ENCODE measurements around the gene SLC9A9. TPM values are rescaled to one million over a fixed set of nuclear protein-coding genes. Genes with fewer than 3 reads are reported as not detected.
A peak's percentile ranks its signal among the peaks of the same experiment; 100 is the strongest.

The SLC9A9 gene
- total RNA-seq, 1 experiment from 2014 or later = 2.2 TPM

DNA sequence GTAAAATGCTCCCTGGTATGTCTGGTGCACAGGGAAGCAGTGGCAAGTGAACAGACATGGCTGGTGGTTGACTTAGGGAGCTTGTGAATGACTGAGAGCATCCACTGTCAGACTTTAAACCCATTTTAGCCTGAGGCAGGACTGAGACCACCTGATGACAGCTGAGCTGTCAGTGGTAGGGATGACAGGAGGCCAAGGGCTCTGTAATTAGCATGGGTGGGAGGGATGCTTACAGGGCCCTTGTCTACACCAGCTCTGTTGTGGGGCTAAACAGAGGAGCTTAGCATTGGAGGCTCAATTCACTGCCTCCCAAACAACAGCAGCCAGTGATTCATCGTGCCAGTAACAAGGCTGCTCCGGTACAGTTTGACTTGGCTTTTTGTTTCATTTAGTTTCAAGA, 559.3 kb downstream of the SLC9A9 start:
- peaks cover 4% of the 10 kb centered on the region for H3K4me1 Mint-ChIP-seq (ENCODE audit: insufficient read depth, unreplicated experiment)
- ChIA-PET CTCF (no interaction called here), POLR2A (interaction anchor here (1.3 kb wide), 1 partner anchor 12 kb away, joined by 4 read pairs; no protein-coding TSS in a partner anchor)
- H3K36me3 Mint-ChIP-seq (ENCODE audit: insufficient read depth, unreplicated experiment) = no peaks in the 10 kb centered on the region
- no peaks in the 10 kb centered on the region for H3K9me3 Mint-ChIP-seq (ENCODE audit: unreplicated experiment)
- no peak for DNase-seq (ENCODE audit: unreplicated experiment)
- BruUV-seq (replicated peaks) = no TSS peak
- intact Hi-C loops (cut with micrococcal nuclease) = no loop called here
- H3K4me3 Mint-ChIP-seq (ENCODE audit: unreplicated experiment) = no peak overlapping the region
- H3K27ac Mint-ChIP-seq (ENCODE audit: low read depth, unreplicated experiment) = no peak overlapping the region
- TF ChIP-seq, protein P1, sequence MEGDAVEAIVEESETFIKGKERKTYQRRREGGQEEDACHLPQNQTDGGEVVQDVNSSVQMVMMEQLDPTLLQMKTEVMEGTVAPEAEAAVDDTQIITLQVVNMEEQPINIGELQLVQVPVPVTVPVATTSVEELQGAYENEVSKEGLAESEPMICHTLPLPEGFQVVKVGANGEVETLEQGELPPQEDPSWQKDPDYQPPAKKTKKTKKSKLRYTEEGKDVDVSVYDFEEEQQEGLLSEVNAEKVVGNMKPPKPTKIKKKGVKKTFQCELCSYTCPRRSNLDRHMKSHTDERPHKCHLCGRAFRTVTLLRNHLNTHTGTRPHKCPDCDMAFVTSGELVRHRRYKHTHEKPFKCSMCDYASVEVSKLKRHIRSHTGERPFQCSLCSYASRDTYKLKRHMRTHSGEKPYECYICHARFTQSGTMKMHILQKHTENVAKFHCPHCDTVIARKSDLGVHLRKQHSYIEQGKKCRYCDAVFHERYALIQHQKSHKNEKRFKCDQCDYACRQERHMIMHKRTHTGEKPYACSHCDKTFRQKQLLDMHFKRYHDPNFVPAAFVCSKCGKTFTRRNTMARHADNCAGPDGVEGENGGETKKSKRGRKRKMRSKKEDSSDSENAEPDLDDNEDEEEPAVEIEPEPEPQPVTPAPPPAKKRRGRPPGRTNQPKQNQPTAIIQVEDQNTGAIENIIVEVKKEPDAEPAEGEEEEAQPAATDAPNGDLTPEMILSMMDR (IDR thresholded peaks at IDR 0.05; ENCODE audit: unreplicated experiment) = no peak
- H3K27me3 Mint-ChIP-seq (ENCODE audit: insufficient read depth, unreplicated experiment) = peaks cover 34% of the 10 kb centered on the region

DNA sequence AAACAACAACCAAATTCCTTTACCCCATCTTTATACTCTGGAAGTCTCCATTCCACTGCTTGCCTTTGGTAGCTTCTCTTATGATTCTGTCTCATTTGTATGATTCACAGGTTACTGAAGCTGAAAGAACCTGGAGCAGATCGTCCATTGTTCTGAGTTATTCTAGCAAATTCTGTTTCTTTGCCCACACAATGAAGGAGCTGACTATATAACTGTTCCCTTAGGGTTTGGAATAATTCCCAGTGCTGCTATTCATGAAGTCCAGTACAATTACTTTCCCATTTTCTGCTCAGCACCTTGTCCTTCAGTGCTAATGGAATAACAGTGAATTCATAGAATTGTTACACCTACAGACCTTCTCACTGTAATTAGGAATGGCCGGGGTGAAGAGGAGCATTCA, 560.9 kb downstream of the SLC9A9 start:
- no peak overlapping the region for H3K4me3 Mint-ChIP-seq (ENCODE audit: unreplicated experiment)
- no peaks in the 10 kb centered on the region for H3K9me3 Mint-ChIP-seq (ENCODE audit: unreplicated experiment)
- no peaks in the 10 kb centered on the region for H3K36me3 Mint-ChIP-seq (ENCODE audit: insufficient read depth, unreplicated experiment)
- ChIA-PET POLR2A (interaction anchor here (0.6 to 0.7 kb wide), 3 partner anchors 89 to 392 kb away, joined by 3 to 4 read pairs (median 3); no protein-coding TSS in a partner anchor), CTCF (interaction anchor here (0.6 to 1.1 kb wide), 4 partner anchors 23 to 246 kb away, joined by 3 to 5 read pairs (median 4); no protein-coding TSS in a partner anchor)
- H3K27me3 Mint-ChIP-seq (ENCODE audit: insufficient read depth, unreplicated experiment) = peaks cover 34% of the 10 kb centered on the region
- peaks cover 17% of the 10 kb centered on the region for H3K4me1 Mint-ChIP-seq (ENCODE audit: insufficient read depth, unreplicated experiment)
- no peak overlapping the region for H3K27ac Mint-ChIP-seq (ENCODE audit: low read depth, unreplicated experiment)
- intact Hi-C loops (cut with micrococcal nuclease) = no loop called here
- no peak for DNase-seq (ENCODE audit: unreplicated experiment)
- TF ChIP-seq, protein P1 (IDR thresholded peaks at IDR 0.05; ENCODE audit: unreplicated experiment) = no peak
- BruUV-seq (replicated peaks) = no TSS peak

DNA sequence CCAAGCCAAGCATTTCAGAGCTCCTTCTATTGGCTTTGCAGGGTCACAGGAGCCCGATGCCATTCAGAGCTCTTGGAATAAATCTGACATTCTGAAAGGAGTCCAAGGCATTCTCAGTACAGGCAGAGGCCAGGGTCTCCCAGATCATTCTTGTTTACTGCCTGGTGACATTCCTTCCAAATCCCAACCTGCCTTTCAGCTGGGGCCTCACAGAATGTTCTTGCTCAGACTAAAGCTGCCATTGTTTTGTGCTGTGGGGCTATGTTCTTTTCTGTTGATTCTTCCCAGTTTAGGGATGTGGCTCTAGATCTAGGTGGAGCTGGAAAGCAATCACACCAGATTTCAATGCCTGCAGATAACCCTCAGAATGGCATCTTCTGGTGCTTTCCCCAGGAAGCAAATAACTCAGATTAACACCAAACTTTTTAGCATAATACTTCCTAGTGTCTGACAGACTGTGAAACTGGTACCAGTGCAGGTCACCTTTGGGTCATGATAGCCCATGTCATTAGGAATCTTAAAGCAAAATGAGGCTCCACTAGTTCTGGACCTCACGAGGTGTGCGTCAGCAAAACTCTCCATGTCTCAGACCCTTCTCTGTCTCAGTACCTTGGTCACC, 561.8 kb downstream of the SLC9A9 start:
- TF ChIP-seq, protein P1 (IDR thresholded peaks at IDR 0.05; ENCODE audit: unreplicated experiment) = no peak
- no peaks in the 10 kb centered on the region for H3K9me3 Mint-ChIP-seq (ENCODE audit: unreplicated experiment)
- ChIA-PET CTCF (interaction anchor here (0.6 to 1.1 kb wide), 5 partner anchors 23 to 351 kb away, joined by 3 to 5 read pairs (median 3); no protein-coding TSS in a partner anchor), POLR2A (interaction anchor here (0.6 to 0.7 kb wide), 3 partner anchors 11 to 393 kb away, joined by 3 read pairs; no protein-coding TSS in a partner anchor)
- H3K27ac Mint-ChIP-seq (ENCODE audit: low read depth, unreplicated experiment) = no peak overlapping the region
- no peak overlapping the region for H3K4me3 Mint-ChIP-seq (ENCODE audit: unreplicated experiment)
- peaks cover 34% of the 10 kb centered on the region for H3K27me3 Mint-ChIP-seq (ENCODE audit: insufficient read depth, unreplicated experiment)
- H3K36me3 Mint-ChIP-seq (ENCODE audit: insufficient read depth, unreplicated experiment) = no peaks in the 10 kb centered on the region
- no peak for DNase-seq (ENCODE audit: unreplicated experiment)
- intact Hi-C loops (cut with micrococcal nuclease) = no loop called here
- H3K4me1 Mint-ChIP-seq (ENCODE audit: insufficient read depth, unreplicated experiment) = peaks cover 17% of the 10 kb centered on the region
- no TSS peak for BruUV-seq (replicated peaks)

DNA sequence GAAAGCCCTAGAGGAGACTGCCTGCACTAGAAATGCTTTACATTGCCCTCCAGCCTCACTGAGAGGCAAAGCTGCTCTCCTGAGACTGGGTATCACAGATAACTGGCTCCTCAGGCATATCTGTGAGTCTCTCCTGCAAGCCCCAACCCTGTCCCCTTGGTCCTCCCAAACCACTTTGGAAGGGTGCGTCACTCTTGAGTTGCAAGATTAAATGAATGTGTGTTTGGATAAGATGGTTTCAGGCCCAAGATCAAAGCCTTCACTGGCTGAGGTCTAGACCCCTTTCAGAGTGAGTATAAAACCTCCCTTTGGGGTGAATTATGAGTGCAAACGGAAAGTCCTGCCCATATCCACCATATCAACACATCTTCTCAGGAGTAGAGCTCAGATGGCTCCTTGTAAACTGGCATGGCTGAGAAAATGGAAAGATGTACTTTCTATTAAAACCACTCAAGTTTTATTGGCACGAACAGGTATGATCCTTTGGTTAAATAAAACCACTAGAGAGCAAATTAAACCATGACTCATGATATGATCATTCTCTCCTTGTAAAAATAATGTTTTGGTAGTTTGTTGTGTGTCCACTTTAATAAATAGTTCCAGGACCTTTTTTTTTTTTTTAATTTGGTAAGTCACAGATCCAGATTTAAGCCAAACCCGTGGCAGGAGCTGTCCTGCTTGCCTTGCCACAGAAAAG, 564.7 kb downstream of the SLC9A9 start:
- H3K4me1 Mint-ChIP-seq (ENCODE audit: insufficient read depth, unreplicated experiment) = peaks cover 17% of the 10 kb centered on the region
- peak; percentile 61 for DNase-seq (ENCODE audit: unreplicated experiment)
- BruUV-seq (replicated peaks) = no TSS peak

More for the DNA sequence above, 564.7 kb downstream of the SLC9A9 start:
- H3K27me3 Mint-ChIP-seq (ENCODE audit: insufficient read depth, unreplicated experiment) = peaks cover 16% of the 10 kb centered on the region
- H3K27ac Mint-ChIP-seq (ENCODE audit: low read depth, unreplicated experiment) = peak overlapping the region; percentile 51
- H3K4me3 Mint-ChIP-seq (ENCODE audit: unreplicated experiment) = no peak overlapping the region
- ChIA-PET CTCF (interaction anchor here (0.6 to 0.8 kb wide), 2 partner anchors 145 to 173 kb away, joined by 4 read pairs; no protein-coding TSS in a partner anchor), POLR2A (interaction anchor here (1.2 kb wide), 1 partner anchor 231 kb away, joined by 3 read pairs; no protein-coding TSS in a partner anchor)
- intact Hi-C loops (cut with micrococcal nuclease) = no loop called here
- no peaks in the 10 kb centered on the region for H3K36me3 Mint-ChIP-seq (ENCODE audit: insufficient read depth, unreplicated experiment)
- TF ChIP-seq, protein P1 (IDR thresholded peaks at IDR 0.05; ENCODE audit: unreplicated experiment) = no peak
- no peaks in the 10 kb centered on the region for H3K9me3 Mint-ChIP-seq (ENCODE audit: unreplicated experiment)

Data from MCF 10A (cell line).